ENCODE data around the gene FBXO46.
"Not testable (repeated sequence)": the region's sequence is repeated elsewhere in the genome, so short reads cannot be mapped to it uniquely, and the experiment has no call there.

The FBXO46 gene

DNA sequence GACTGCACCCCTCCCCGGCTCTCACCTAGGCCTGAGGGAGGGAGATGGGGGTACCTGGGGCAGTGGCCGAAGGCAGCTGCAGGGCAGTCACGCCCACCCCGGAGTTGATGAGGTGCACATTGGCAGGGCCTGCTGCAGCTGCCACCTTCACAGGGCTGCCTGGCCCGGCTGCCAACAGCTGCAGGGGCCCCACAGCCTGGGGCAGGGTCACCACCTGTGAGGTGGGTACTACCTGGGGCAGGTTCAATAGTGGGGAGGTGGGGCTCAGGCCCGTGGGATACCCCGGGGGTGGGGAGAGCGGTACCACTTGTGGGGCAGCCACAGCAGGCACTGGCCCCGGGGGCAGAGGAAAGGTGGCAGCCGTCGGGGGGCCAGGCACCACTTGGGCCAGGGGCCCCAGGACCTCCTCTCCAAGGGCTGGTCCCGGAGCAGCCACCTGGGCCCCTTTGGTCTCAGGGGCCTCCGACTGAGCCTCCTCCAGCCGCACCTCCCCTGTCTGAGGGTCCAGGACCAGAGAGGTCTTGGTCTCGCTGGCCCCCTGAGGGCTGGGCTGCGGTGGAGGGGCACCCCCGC, 35.7 kb upstream of the FBXO46 start:
- no peak for DNase-seq

DNA sequence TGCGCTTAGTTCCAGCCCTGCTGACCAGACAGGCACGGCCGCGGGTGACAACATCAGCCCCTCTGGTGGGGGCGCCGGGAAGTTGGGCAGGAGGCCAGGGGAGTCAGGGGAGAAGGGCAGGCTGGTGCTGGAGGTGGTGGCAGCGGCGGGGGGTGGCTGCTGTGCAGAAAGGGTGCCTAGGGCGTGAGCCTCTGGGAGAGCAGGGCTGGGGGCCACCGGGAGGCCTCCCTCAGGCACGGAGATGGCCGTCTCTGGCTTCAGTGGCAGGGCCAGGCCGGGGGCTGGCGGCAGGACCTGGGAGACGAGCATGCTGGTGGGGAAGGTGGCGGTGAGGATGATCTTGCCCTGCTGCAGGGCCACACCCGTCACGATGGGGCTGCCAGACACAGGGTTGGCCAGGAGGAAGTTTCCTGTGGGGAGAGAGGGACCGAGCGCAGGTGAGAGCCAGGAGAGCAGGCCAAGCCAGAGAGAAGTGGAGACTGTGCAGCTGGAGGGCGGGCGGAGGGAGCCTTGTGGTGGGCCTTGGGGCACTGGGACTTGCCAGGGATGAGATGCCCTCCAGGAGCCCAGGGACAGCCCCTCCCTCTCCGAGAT, 35.1 kb upstream of the FBXO46 start:
- DNase-seq = no peak

DNA sequence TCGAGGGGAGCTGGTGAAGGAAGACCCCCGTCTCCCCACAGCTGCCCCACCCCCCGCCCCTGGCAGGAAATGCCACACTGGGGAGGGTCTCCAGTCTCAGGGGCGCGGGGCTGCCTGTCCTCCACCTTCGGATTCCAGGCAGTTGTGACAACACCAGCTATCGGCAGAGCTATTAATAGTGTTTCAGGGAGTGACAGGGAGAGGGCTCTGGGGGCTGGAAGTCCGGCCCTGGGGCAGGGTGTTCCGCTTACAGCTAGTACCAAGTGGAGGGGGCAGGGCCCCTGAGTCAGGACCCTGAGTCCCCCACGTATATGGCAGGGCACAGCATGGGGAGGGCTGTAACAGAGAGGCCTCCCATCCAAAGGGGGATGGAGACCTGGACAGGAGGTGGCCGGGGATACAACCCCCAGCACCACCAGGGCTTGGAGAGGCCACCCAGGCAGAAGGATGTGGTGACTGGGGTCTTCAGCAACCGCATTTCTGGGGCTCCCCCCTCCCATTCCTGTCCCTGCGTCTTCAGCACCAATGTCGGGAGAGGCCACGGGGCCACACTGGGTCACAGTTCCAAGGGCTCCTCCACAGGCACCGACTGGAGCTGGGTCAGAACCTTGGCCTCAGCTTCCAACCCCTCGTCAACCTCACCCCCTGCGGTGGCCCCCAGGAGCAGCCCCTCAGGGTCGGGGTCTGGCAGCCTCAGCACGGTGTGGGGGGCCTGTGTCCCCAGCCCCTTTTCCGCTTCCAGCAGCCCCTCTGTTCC, 34.4 kb upstream of the FBXO46 start:
- DNase-seq = no peak

- no peak for DNase-seq
These were observed 33.8 kb upstream of the FBXO46 start for GRCh38 chr19:45764475-45764874.

- no peak for DNase-seq
These were observed 33.1 kb upstream of the FBXO46 start for GRCh38 chr19:45763691-45764294.

- no peak for DNase-seq
These were observed 32.4 kb upstream of the FBXO46 start for GRCh38 chr19:45762870-45763631.

DNA sequence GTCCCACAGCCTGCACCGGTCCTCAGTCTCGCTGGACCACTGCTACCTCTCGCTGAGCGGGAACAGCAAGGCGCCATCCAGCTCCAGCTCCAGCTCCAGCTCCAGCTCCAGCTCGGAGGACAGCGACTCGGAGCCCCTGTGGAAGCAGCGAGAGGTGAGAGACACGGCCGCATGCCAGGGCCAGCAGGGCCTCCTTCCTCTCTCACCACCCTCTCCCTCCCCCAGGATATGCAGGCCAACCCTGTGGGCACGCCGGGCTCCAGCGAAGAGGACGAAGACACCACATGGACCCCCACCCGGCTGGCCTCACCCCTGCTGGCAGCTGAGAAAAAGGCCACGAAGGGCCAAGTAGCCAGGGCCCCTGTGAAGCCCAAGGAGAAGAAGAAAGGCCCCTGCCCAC, 31.0 kb upstream of the FBXO46 start:
- no peak for DNase-seq

- no peak for DNase-seq
These were observed 28.2 kb upstream of the FBXO46 start for GRCh38 chr19:45758921-45759320.

GRCh38 chr19:45757695-45758094, 27.0 kb upstream of the FBXO46 start:
- no peak for DNase-seq

DNA sequence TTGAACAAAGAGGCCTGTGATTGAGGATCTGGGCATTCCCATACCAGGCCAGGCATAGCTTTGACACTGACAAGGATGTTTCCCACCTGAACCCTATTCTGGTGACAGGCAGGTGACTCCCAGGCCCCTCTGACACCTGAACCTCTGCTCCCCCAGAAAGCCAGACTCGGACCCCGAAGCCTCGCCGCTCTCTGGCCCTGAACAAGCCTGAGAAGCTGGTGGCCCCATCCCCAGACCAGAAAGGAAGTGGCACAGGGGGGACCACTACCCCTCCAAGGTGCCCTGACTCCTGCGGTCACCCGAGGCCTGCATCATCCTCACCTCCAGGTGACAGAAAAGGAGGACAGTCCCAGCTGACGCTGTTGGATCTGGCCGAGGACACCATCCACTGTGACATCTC, 23.6 kb upstream of the FBXO46 start:
- no peak for DNase-seq

DNA sequence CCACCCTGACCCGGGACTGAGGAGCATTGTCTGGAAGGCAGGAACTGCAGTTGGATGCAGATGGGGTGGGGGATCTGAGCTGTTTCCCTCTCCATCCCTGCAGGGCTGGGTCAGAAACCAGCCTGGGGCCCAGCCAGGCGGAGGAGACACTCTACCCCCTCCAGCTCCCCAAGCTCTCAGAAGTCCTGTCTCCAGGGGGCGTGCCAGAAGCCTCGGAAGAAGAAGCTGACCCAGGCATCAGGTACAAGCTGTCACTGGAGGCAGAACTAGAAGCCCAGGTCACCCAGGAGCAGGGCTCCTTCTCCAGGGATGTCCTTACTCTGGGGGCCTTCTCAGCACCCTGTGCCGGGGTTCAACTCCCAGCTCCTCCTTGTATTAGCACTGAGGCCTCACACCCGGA, 22.9 kb upstream of the FBXO46 start:
- DNase-seq = no peak

DNA sequence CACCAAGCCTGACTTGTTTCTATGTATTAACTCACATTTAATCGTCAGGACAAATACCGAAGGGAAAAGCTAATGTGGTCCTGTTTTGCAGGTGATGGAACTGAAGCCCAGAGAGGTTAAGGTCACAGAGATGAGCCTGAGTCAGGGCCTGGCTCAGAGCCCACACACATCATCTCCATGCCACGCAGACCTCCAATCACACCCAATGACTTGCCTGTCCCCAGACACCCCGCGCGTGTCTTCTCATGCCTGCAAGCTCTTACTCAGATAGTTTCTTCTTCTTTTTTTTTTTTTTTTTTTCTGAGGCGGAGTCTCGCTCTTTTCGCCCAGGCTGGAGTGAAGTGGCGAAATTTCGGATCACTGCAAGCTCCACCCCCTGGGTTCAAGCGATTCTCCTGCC, 21.9 kb upstream of the FBXO46 start:
- no peak for DNase-seq

GRCh38 chr19:45751483-45751882, 20.8 kb upstream of the FBXO46 start:
- not testable (repeated sequence) for DNase-seq

- no peak for DNase-seq
These were observed 16.8 kb upstream of the FBXO46 start for GRCh38 chr19:45747513-45747912.

DNA sequence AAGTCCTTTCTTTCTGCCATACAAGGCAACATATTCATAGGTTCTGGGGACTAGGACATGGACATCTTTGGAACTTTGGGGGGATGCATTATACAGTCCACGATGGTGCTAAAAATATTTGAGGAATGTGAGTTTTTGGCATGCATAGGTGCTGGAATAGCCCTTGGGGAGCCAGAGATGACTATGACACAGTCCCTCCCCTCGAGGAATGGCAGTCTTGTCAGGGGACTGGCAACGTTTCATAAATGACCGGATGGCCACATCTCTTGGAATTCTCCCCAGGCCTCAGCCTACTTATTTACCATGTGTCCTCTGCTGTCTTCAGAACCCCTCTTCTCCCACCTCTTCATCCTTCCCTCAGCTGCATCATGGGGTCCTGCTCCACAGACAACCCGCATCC, 16.2 kb upstream of the FBXO46 start:
- DNase-seq = no peak

DNA sequence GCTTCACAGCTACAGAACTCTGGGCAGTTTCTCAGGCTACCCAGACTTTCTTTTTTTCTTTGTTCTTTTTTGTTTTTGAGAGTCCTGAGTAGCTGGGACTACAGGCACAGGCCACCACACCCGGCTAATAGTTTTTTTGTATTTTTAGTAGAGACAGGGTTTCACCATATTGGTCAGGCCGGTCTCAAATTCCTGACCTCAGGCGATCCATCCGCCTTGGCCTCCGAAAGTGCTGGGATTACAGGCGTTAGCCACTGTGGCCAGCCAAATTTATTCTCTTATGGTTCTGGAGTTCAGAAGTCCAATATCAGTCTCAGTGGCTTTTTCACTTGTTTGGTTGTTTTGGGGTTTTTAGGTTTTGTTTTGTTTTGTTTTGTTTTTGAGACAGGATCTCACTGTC, 14.9 kb upstream of the FBXO46 start:
- DNase-seq = no peak

DNA sequence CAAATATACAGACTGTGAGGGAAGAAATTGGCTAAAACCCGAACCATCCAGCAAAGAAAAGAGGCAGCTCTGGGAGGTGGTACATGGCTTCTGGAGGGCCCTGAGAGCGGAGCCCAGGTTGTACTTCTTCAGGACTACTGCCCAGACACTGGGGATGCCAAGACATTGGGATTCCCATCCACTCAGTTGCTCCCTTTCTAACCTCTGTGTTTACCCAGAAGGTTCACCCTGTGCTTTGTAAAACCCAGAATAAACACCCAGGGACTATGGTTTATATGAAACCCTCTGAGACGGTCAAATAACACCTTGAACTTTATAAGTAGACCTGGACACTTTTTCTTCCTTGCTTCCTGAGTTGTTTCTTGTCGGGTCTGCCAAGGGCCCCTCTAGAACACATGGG, 12.3 kb upstream of the FBXO46 start:
- no peak for DNase-seq

GRCh38 chr19:45739498-45740439, 9.1 kb upstream of the FBXO46 start:
- DNase-seq = no peak

DNA sequence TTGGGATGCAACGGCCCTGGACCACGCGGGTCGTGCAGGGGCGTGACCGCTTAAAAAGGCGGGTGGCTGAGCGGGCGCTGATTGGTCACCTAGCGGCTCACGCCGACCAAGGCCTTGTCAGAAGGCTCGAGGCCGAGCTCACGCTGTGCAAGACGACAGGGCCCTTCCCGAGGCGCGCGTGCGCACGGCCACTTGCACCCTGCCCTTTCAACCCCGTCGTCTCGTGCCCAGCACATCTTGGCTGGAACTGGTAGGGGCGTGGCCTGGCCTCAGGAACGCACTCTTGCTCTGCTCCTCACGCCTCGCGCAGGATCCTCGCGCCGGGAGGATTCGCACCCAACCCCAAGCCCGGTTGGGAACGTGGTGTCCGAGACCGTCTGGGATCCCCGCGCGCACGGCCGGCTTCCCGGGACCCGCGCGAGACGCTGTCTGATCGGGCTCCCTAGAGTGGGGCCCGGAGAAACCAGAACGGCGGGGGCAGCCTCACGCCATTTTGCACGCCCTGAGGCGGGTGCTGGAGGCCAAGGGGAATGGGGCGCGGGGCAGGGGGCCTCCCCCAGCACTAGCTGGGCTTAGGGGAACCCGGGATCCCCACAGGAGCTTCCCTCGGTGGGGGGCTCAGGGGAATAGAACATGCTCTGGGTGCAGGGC, 2.6 kb upstream of the FBXO46 start, which contains the start of gene MEIOSIN:
TSS of gene MEIOSIN (plus strand) at position 280 of the 651 bp plus-strand sequence. CDS start 1,938 bp downstream, outside the sequence.
- DNase-seq = no peak

DNA sequence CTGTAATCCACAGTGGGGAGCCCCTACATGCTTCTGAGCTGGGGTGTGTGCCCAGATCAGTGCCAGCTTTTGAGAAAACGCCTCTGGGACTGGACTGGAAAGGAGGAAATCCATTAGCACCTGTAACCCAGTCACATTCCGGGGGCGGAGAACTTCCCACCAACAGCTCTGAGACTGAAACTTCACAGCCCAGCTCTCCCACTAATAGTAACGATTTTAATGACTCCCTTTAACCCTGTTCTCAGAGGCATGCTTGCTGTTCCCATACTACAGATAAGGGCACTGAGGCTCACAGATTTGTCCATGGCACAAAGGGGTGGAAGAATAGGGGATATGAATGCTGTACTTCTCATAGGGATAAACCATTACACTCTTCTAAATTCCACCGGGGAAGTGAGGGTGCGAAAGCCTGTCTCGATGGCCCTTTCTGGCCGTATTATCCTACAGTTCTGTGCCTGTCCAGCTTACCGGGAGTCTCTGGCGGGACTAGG, 851 bp downstream of the FBXO46 start:
- no peak for DNase-seq

- DNase-seq = not testable (repeated sequence)
These were observed 2.0 kb downstream of the FBXO46 start for GRCh38 chr19:45728683-45729082.

Measured in activated gamma-delta T cell (primary cell).